K562 (cell line): ENCODE results near the gene LDHAL6A. TPM values are rescaled to one million over a fixed set of nuclear protein-coding genes. Genes with fewer than 3 reads are reported as not detected.

Source experiments
- ARHGAP35 ChIP-seq: fragments of 450-650 bp; IDR thresholded peaks from 2 replicates; pipeline ENCODE4 v1.6.1; 2018; ENCODE audit not compliant: partially characterized antibody
- ATF7 ChIP-seq: fragments of 450-650 bp; IDR thresholded peaks from 2 replicates; pipeline ENCODE4 v1.7.1; 2014; ENCODE audit warnings: mild to moderate bottlenecking, moderate library complexity
- BRF2 ChIP-seq: IDR thresholded peaks from 3 replicates; pipeline ENCODE4 v1.6.1; 2011; ENCODE audit warnings: borderline replicate concordance, mild to moderate bottlenecking; ENCODE audit not compliant: insufficient read length, insufficient read depth
- CHAMP1 ChIP-seq: fragments of 450-650 bp; IDR thresholded peaks from 2 replicates; pipeline ENCODE4 v1.6.1; 2016; ENCODE audit warnings: mild to moderate bottlenecking
- FUS ChIP-seq: fragments of 200-400 bp; formaldehyde crosslinking; optimal IDR thresholded peaks from 2 replicates; pipeline ENCODE3; 2017; ENCODE audit warnings: low read depth, low read length
- HOXB6 ChIP-seq: fragments of 250-450 bp; sonication (Bioruptor Pico); IDR thresholded peaks from 2 replicates; pipeline ENCODE4 v1.5.1; 2022; ENCODE audit warnings: mild to moderate bottlenecking, borderline replicate concordance
- HSF4 ChIP-seq: fragments of 250-450 bp; sonication (Bioruptor Pico); IDR thresholded peaks from 2 replicates; pipeline ENCODE4 v2.1.2; 2022; ENCODE audit warnings: mild to moderate bottlenecking, moderate library complexity, borderline replicate concordance
- LCOR ChIP-seq: sonication (generic); formaldehyde crosslinking; IDR thresholded peaks from 2 replicates; pipeline ENCODE4 v1.8.0; 2022; ENCODE audit warnings: mild to moderate bottlenecking, missing genetic modification reagents
- MTA1 ChIP-seq: fragments of 450-650 bp; IDR thresholded peaks from 2 replicates; pipeline ENCODE4 v1.6.1; 2017; ENCODE audit warnings: borderline replicate concordance
- MYNN ChIP-seq, 2 experiments: sonication (generic); formaldehyde crosslinking in 1 of 2; IDR thresholded peaks; 2 replicates each; pipeline versions ENCODE4 v1.5.0 to v1.6.1; 2016 to 2020; ENCODE audit warnings: antibody characterized with exemption in 1 of 2, missing genetic modification reagents in 1 of 2
- NCOA2 ChIP-seq, 2 experiments: fragments of 450-650 bp; IDR thresholded peaks; 2 replicates each; pipeline ENCODE4 v1.6.1; 2018; ENCODE audit warnings: mild to moderate bottlenecking in 2 of 2, moderate library complexity in 1 of 2; ENCODE audit not compliant: partially characterized antibody in 2 of 2
- PCBP2 ChIP-seq: fragments of 200-400 bp; formaldehyde crosslinking; IDR thresholded peaks from 2 replicates; pipeline ENCODE4 v1.6.1; 2018; ENCODE audit warnings: low read length, low read depth, mild to moderate bottlenecking, moderate library complexity; ENCODE audit not compliant: poor library complexity, severe bottlenecking
- PML ChIP-seq: IDR thresholded peaks from 2 replicates; pipeline ENCODE4 v1.6.1; 2012; ENCODE audit warnings: low read length, inconsistent platforms
- POLR2AphosphoS5 ChIP-seq: IDR thresholded peaks from 2 replicates; pipeline ENCODE4 v1.6.1; 2011; ENCODE audit warnings: mild to moderate bottlenecking, low read depth, low read length, moderate library complexity; ENCODE audit not compliant: control insufficient read depth, insufficient read depth
- POLR2B ChIP-seq: fragments of 450-650 bp; IDR thresholded peaks from 2 replicates; pipeline ENCODE4 v1.6.1; 2018; ENCODE audit warnings: low read depth; ENCODE audit not compliant: partially characterized antibody
- PTTG1 ChIP-seq: fragments of 450-650 bp; IDR thresholded peaks from 2 replicates; pipeline ENCODE4 v1.6.1; 2016; ENCODE audit warnings: low read depth, mild to moderate bottlenecking, missing genetic modification characterization, missing compliant biosample characterization
- RBM22 ChIP-seq: fragments of 200-400 bp; formaldehyde crosslinking; IDR thresholded peaks from 2 replicates; pipeline ENCODE4 v1.6.1; 2018; ENCODE audit warnings: low read length, low read depth; ENCODE audit not compliant: poor library complexity, severe bottlenecking
- SRSF9 ChIP-seq: fragments of 200-400 bp; formaldehyde crosslinking; IDR thresholded peaks from 2 replicates; pipeline ENCODE4 v1.6.1; 2017; ENCODE audit warnings: low read depth, low read length, borderline replicate concordance
- ZBTB26 ChIP-seq: fragments of 450-650 bp; formaldehyde crosslinking; IDR thresholded peaks from 2 replicates; pipeline ENCODE4 v1.4.0; 2022; ENCODE audit warnings: missing genetic modification characterization
- ZFP36 ChIP-seq: fragments of 150-350 bp; IDR thresholded peaks from 2 replicates; pipeline ENCODE4 v1.6.1; 2018; ENCODE audit warnings: low read length, low read depth; ENCODE audit not compliant: partially characterized antibody
- ZNF436 ChIP-seq: fragments of 250-450, 450-650 bp; sonication (Bioruptor Pico); formaldehyde crosslinking; IDR thresholded peaks from 2 replicates; pipeline ENCODE4 v1.7.0; 2020; ENCODE audit warnings: mild to moderate bottlenecking
- polyA plus RNA-seq, 8 experiments: library from polyadenylated mRNA; depleted of rRNA in 4 of 8; stranded (reverse) in 5 of 8; unstranded in 3 of 8; fragments of >200 nt; fragmentation: Nextera tagmentation in 2 of 8; fragmentation: Illumina TruSeq in 1 of 8; extraction: Ambion mirVana in 2 of 8; extraction: Trizol in 1 of 8; gene quantifications; 2 replicates each; pipeline versions ENCODE4 v1.2.1 to v1.2.3, GENCODE V29; 2011 to 2014; ENCODE audit warnings: inconsistent platforms in 1 of 8, missing spikeins in 1 of 8
- total RNA-seq, 7 experiments: library from RNA; depleted of rRNA in 6 of 7; stranded (reverse); fragments of >200 nt in 6 of 7; fragmentation: Illumina TruSeq in 2 of 7; extraction: Trizol in 2 of 7; gene quantifications; 2 replicates each; pipeline versions ENCODE4 v1.2.1 to v1.2.3, GENCODE V29; 2011 to 2021; ENCODE audit warnings: low replicate concordance in 1 of 7
- TF ChIP-seq, protein P1 (sequence below): fragments of 250-450 bp; sonication (Bioruptor Pico); IDR thresholded peaks from 2 replicates; pipeline ENCODE4 v1.5.1; 2021; ENCODE audit warnings: mild to moderate bottlenecking

Gene LDHAL6A
- total and polyA plus RNA-seq, 9 of the 15 experiments (the other 6 are each of a cell fraction or from before 2014, with no cell fraction given): 0.04 TPM; not detected in 8

DNA sequence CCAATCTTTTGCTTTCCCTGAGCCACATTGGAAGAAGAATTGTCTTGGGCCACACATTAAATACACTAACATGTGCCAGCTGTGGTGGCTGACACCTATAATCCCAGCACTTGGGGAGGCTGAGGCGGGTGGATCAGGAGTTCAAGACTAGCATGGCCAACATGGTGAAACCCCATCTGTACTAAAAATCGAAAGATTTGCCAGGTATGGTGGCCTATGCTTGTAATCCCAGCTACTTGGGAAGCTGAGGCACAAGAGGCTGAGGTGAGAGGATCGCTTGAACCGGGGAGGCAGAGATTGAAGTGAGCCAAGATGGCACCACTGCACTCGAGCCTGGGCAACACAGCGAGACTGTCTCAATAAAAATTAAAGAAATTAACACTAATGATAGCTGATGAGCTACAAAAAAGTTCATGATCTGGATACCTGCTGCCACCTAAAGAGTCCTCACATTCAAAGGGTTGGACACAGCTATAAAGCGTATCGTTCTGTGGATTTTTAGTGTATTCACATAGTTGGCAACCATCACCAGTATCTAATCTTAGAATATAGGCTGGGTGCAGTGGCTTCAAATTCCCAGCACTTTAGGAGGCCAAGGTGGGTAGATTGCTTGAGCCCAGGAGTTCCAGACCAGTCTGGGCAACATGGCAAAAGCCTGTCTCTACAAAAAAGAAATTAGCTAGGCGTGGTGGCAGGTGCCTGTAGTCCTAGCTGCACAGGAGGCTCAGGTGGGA lies 46.9 kb upstream of the LDHAL6A start (continued):
- TF ChIP-seq MYNN (IDR thresholded peaks at IDR 0.05) (peak; percentile 76), MYNN (CRISPR knock-in tag; IDR thresholded peaks at IDR 0.05) (no peak), FUS (no peak), ATF7 (no peak), POLR2B (peak; percentile 29), PTTG1 (tag) (no peak), NCOA2 (IDR thresholded peaks at IDR 0.05; ENCODE audit: partially characterized antibody in 2 of 2) (no peak), POLR2AphosphoS5 (peak; percentile 24; the same call in 1 of the 2 replicates), SRSF9 (no peak), HSF4 (CRISPR knock-in tag) (no peak), MTA1 (no peak), HOXB6 (CRISPR knock-in tag) (no peak), ZNF436 (no peak), CHAMP1 (no peak), ZFP36 (no peak), RBM22 (peak; percentile 50), PML (0 out of 2 replicates have a peak, but pooled peaks have one; percentile 30), BRF2 (no peak), ARHGAP35 (no peak), LCOR (CRISPR knock-in tag) (no peak), ZBTB26 (CRISPR knock-in tag) (no peak), PCBP2 (no peak)
- TF ChIP-seq, protein P1, sequence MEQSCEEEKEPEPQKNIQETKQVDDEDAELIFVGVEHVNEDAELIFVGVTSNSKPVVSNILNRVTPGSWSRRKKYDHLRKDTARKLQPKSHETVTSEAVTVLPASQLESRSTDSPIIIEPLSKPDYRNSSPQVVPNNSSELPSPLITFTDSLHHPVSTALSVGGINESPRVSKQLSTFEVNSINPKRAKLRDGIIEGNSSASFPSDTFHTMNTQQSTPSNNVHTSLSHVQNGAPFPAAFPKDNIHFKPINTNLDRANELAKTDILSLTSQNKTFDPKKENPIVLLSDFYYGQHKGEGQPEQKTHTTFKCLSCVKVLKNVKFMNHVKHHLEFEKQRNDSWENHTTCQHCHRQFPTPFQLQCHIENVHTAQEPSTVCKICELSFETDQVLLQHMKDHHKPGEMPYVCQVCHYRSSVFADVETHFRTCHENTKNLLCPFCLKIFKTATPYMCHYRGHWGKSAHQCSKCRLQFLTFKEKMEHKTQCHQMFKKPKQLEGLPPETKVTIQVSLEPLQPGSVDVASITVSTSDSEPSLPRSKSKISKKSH (CRISPR knock-in tag): 0 out of 2 replicates have a peak, but pooled peaks have one; percentile 50
